Measurements from ENCODE around the gene SERPINA5. TPM values are rescaled to one million over a fixed set of nuclear protein-coding genes. Genes with fewer than 3 reads are reported as not detected.

SERPINA5 gene
- total RNA-seq, 3 donors from 2014 or later: 0.53 to 3.8 TPM; not detected in 1

DNA sequence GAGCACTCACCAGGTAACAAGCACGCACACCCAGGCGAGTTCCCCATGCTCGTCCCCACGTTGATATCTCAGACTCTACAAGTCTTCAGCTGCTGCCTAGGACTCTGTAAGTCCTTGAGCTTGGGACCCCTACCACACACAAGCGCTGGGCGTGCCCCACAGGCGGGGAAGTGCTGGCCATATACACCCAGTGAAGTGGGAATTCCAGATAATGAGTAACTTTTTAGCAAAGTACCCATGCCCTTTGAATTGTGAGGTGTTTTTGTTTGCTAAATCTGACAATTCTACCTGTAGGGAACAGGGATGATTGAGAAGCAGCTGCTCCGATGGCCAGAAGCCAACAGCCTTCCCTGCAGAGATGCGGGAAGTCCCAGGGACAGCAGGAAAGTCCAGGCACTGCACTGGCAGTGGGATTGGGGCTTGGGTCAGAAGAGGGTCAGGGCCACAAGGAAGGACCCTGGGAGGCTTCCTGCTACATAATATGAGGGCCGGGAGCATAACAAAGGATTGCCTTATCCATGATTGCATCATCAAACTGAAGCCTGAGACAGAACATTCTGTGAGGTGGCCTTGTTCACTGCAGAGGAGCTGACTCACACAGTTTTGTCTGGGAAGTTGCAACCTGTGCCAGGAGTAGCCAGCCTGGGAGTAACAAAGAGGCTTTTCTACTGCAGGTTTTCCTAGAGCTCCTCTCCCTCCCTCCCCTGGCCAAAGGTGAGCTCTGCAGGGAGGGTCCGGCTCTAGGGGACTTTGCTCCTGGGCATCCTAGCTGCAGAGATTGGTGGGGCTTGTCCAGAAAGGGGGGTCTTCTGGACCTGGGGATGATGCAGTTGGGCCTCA is 17.8 kb downstream of the SERPINA5 start:
- H3K9me3 ChIP-seq: no peaks in the 10 kb centered on the region
- H3K36me3 ChIP-seq (ENCODE audit: low read depth): no peaks in the 10 kb centered on the region
- intact Hi-C loops (cut with DNase I, micrococcal nuclease): no loop called here
- peak; percentile 41 to 85 (median 57) for DNase-seq
- ATAC-seq: peak; percentile 84
- TF ChIP-seq, protein P1, sequence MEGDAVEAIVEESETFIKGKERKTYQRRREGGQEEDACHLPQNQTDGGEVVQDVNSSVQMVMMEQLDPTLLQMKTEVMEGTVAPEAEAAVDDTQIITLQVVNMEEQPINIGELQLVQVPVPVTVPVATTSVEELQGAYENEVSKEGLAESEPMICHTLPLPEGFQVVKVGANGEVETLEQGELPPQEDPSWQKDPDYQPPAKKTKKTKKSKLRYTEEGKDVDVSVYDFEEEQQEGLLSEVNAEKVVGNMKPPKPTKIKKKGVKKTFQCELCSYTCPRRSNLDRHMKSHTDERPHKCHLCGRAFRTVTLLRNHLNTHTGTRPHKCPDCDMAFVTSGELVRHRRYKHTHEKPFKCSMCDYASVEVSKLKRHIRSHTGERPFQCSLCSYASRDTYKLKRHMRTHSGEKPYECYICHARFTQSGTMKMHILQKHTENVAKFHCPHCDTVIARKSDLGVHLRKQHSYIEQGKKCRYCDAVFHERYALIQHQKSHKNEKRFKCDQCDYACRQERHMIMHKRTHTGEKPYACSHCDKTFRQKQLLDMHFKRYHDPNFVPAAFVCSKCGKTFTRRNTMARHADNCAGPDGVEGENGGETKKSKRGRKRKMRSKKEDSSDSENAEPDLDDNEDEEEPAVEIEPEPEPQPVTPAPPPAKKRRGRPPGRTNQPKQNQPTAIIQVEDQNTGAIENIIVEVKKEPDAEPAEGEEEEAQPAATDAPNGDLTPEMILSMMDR (IDR thresholded peaks at IDR 0.05): no peak
- peaks cover 17% of the 10 kb centered on the region for H3K4me1 ChIP-seq (ENCODE audit: low read depth)
- no peak overlapping the region for H3K4me3 ChIP-seq

DNA sequence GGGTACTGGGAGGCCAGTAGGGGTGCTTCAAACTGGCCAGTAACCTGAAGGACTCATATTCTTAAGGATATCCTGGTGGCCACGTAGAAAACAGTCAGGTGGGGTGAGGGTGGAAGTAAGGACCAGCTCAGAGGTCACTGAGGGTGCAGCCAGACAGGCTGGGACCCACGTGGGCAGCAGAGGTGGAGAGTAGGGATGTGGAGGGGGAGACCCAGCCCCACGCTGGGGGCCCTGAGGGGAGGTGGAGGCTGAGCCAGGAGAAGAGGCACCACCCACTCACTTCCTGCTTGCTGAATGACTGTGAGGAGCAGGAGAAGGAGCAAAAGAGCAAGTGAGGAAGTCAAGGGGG is 18.4 kb downstream of the SERPINA5 start:
- no peaks in the 10 kb centered on the region for H3K36me3 ChIP-seq (ENCODE audit: low read depth)
- ATAC-seq: peak; percentile 16

GRCh38 chr14:94600148-94600545 is 18.9 kb downstream of the SERPINA5 start:
- no peak for ATAC-seq
- Histone ChIP-seq H3K4me3 (no peak overlapping the region), H3K36me3 (ENCODE audit: low read depth) (no peaks in the 10 kb centered on the region), H3K9me3 (no peaks in the 10 kb centered on the region), H3K4me1 (ENCODE audit: low read depth) (peaks cover 17% of the 10 kb centered on the region)
- TF ChIP-seq, protein P1 (IDR thresholded peaks at IDR 0.05): no peak
- DNase-seq: no peak
- intact Hi-C loops (cut with DNase I, micrococcal nuclease): no loop called here

More for the DNA sequence above, 18.4 kb downstream of the SERPINA5 start:
- TF ChIP-seq, protein P1 (IDR thresholded peaks at IDR 0.05): no peak
- no peaks in the 10 kb centered on the region for H3K9me3 ChIP-seq
- no peak overlapping the region for H3K4me3 ChIP-seq
- no peak for DNase-seq
- peaks cover 17% of the 10 kb centered on the region for H3K4me1 ChIP-seq (ENCODE audit: low read depth)
- intact Hi-C loops (cut with DNase I, micrococcal nuclease): no loop called here

DNA sequence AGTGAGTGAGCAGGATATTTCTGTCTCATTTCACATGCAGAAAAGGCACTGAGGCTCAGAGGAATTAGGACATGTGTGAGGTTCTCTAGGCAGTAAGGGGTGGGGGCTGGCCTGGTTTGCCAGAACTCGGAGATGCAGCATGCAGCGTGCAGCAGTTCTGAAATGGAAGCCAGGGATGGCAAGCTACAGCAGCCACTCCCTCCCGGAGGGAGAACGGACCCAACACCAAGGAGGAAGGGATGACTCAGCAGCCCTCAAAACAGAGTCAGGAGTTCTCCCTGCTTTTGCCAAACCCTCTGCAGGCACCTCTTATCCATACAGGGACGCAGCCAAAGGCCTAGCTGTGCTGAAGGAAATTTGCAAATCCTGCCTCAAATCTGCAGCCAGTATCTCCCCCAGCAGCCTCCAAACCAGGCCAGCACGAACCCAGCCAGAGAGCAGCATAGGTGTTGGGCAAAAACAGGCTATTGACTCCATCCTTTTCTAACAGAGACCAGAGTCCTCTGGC is 20.7 kb downstream of the SERPINA5 start:
- peaks cover 17% of the 10 kb centered on the region for H3K4me1 ChIP-seq (ENCODE audit: low read depth)
- no peaks in the 10 kb centered on the region for H3K36me3 ChIP-seq (ENCODE audit: low read depth)
- no peak for ATAC-seq
- TF ChIP-seq, protein P1 (IDR thresholded peaks at IDR 0.05): no peak
- intact Hi-C loops (cut with DNase I, micrococcal nuclease): no loop called here
- peak; percentile 30 to 63 (median 40) for DNase-seq
- no peaks in the 10 kb centered on the region for H3K9me3 ChIP-seq
- H3K4me3 ChIP-seq: no peak overlapping the region

- ATAC-seq (no peak), DNase-seq (no peak)
- no peaks in the 10 kb centered on the region for H3K9me3 ChIP-seq
- peaks cover 17% of the 10 kb centered on the region for H3K4me1 ChIP-seq (ENCODE audit: low read depth)
- H3K36me3 ChIP-seq (ENCODE audit: low read depth): no peaks in the 10 kb centered on the region
- intact Hi-C loops (cut with DNase I, micrococcal nuclease): no loop called here
- no peak overlapping the region for H3K4me3 ChIP-seq
- TF ChIP-seq, protein P1 (IDR thresholded peaks at IDR 0.05): no peak
Measured at GRCh38 chr14:94602722-94603121, 21.5 kb downstream of the SERPINA5 start.
